Erythroblast (primary cell): Measurements from ENCODE around the gene MKKS.

ENCODE experiments used
- GATA1 ChIP-seq: IDR thresholded peaks from 2 replicates; pipeline ENCODE4 v1.6.1; 2011; ENCODE audit warnings: low read depth, mild to moderate bottlenecking, control low read depth, low read length, moderate library complexity
- POLR2A ChIP-seq: IDR thresholded peaks from 2 replicates; pipeline ENCODE4 v1.6.1; 2011; ENCODE audit warnings: mild to moderate bottlenecking, low read length

GRCh38 chr20:10419550-10420133, 14.4 kb downstream of the MKKS start:
- no peak for TF ChIP-seq POLR2A
- no peak for TF ChIP-seq GATA1
